Naive thymus-derived CD4-positive, alpha-beta T cell (primary cell): ENCODE measurements around the gene UBL3. TPM values are rescaled to one million over a fixed set of nuclear protein-coding genes. Genes with fewer than 3 reads are reported as not detected.
A peak's percentile ranks its signal among the peaks of the same experiment; 100 is the strongest.

ENCODE experiments used
- ATAC-seq: fragments of 150-1000 bp; cut with Tn5 transposase; 2 replicates; pipeline ENCODE4 v1.10.0; 2021; ENCODE audit warnings: mild to moderate bottlenecking, moderate library complexity
- CTCF ChIA-PET: fragments of 350-600 bp; sonication (Branson Sonifier 250); formaldehyde crosslinking; loops from one replicate; lab custom pipeline; 2021; ENCODE audit warnings: antibody characterized with exemption; lab: Charles Lee
- POLR2A ChIA-PET: fragments of 350-600 bp; sonication (Branson Sonifier 250); formaldehyde crosslinking; loops from one replicate; lab custom pipeline; 2021; ENCODE audit warnings: antibody characterized with exemption, inconsistent platforms; lab: Charles Lee
- DNase-seq, 9 donors: peaks; one replicate each; pipeline versions ENCODE4 v3.0.0 to v3.0.0-alpha.2; 2020 to 2022; ENCODE audit warnings: mixed read lengths in 1 of 9
- H3K27ac ChIP-seq: one replicate; pipeline ENCODE4 v1.7.0; 2013; ENCODE audit warnings: mild to moderate bottlenecking, low read depth, low read length, moderate library complexity
- H3K27me3 ChIP-seq, 2 donors: one replicate each; pipeline ENCODE4 v1.7.0; 2013; ENCODE audit warnings: low read length in 2 of 2, mild to moderate bottlenecking in 2 of 2, moderate library complexity in 2 of 2; ENCODE audit not compliant: control insufficient read depth in 2 of 2, insufficient read depth in 2 of 2
- H3K36me3 ChIP-seq, 3 experiments: 1 replicate in 2 of 3; 2 replicates in 1 of 3; pipeline ENCODE4 v1.7.0; 2013; ENCODE audit warnings: low read length in 3 of 3, mild to moderate bottlenecking in 3 of 3, moderate library complexity in 1 of 3; ENCODE audit not compliant: insufficient read depth in 3 of 3, control insufficient read depth in 2 of 3
- H3K4me1 ChIP-seq, 2 donors: one replicate each; pipeline ENCODE4 v1.7.0; 2013; ENCODE audit warnings: low read length in 2 of 2, mild to moderate bottlenecking in 2 of 2, moderate library complexity in 1 of 2; ENCODE audit not compliant: control insufficient read depth in 2 of 2, insufficient read depth in 2 of 2
- H3K4me3 ChIP-seq: 2 replicates; pipeline ENCODE4 v1.7.0; 2013; ENCODE audit warnings: mild to moderate bottlenecking, low read length
- H3K9me3 ChIP-seq, 3 experiments: 1 replicate in 2 of 3; 2 replicates in 1 of 3; pipeline ENCODE4 v1.7.0; 2013; ENCODE audit warnings: low read length in 3 of 3; ENCODE audit not compliant: control insufficient read depth in 2 of 3
- H3K27ac Mint-ChIP-seq, 9 donors: one replicate each; pipeline ENCODE4 v1.8.0; 2020 to 2022; ENCODE audit warnings: mixed read lengths in 9 of 9, mild to moderate bottlenecking in 8 of 9, moderate library complexity in 5 of 9, inconsistent platforms in 2 of 9
- H3K27me3 Mint-ChIP-seq, 5 donors: one replicate each; pipeline ENCODE4 v1.8.0; 2021 to 2022; ENCODE audit warnings: mixed read lengths in 5 of 5, mild to moderate bottlenecking in 1 of 5
- H3K36me3 Mint-ChIP-seq, 5 donors: one replicate each; pipeline ENCODE4 v1.8.0; 2020 to 2022; ENCODE audit warnings: mixed read lengths in 5 of 5, mild to moderate bottlenecking in 3 of 5, inconsistent platforms in 1 of 5
- H3K4me1 Mint-ChIP-seq, 7 donors: one replicate each; pipeline ENCODE4 v1.8.0; 2020 to 2022; ENCODE audit warnings: mixed read lengths in 7 of 7, mild to moderate bottlenecking in 3 of 7, inconsistent platforms in 1 of 7
- H3K4me3 Mint-ChIP-seq, 10 donors: one replicate each; pipeline ENCODE4 v1.8.0; 2020 to 2022; ENCODE audit warnings: mild to moderate bottlenecking in 10 of 10, mixed read lengths in 10 of 10, moderate library complexity in 6 of 10, inconsistent platforms in 2 of 10
- H3K9me3 Mint-ChIP-seq, 11 donors: one replicate each; pipeline ENCODE4 v1.8.0; 2020 to 2022; ENCODE audit warnings: mixed read lengths in 11 of 11, mild to moderate bottlenecking in 4 of 11, inconsistent platforms in 1 of 11, moderate library complexity in 1 of 11
- intact Hi-C, 2 donors: fragments of 100-400 bp; cut with micrococcal nuclease; formaldehyde crosslinking; loops; one replicate each; pipeline ENCODE4 v1.15.1; 2023
- polyA plus RNA-seq, 2 donors: library from polyadenylated mRNA; unstranded; fragments of 300-500 nt; fragmentation: Illumina TruSeq; gene quantifications; one replicate each; pipeline ENCODE4 v1.2.3, GENCODE V29; 2021
- total RNA-seq, 6 experiments: library from RNA in 5 of 6; stranded (reverse) in 5 of 6; gene quantifications; 1 replicate in 5 of 6; 2 replicates in 1 of 6; pipeline ENCODE4 v1.2.3 and lab custom pipeline; 2021 to 2026

UBL3 gene
- total and polyA plus RNA-seq, 7 experiments from 2014 or later: 12.7 to 34.5 (median 28.9) TPM

GRCh38 chr13:29748097-29748496 lies 102.3 kb downstream of the UBL3 start:
- H3K36me3 Mint-ChIP-seq: no peaks in the 10 kb centered on the region
- no peaks in the 10 kb centered on the region for H3K36me3 ChIP-seq
- H3K9me3 Mint-ChIP-seq: peaks cover 0 to 2% (median 0%) of the 10 kb centered on the region in 11 donors
- no peaks in the 10 kb centered on the region for H3K9me3 ChIP-seq
- no peak for ATAC-seq
- H3K27me3 ChIP-seq: no peaks in the 10 kb centered on the region
- DNase-seq: no peak
- H3K27ac Mint-ChIP-seq: no peak overlapping the region
- H3K4me1 ChIP-seq: no peaks in the 10 kb centered on the region
- no peak overlapping the region for H3K4me3 ChIP-seq
- no peak overlapping the region for H3K4me3 Mint-ChIP-seq
- no peak overlapping the region for H3K27ac ChIP-seq
- intact Hi-C loops: no loop called here
- peaks cover 16 to 33% (median 18%) of the 10 kb centered on the region in 5 donors for H3K27me3 Mint-ChIP-seq
- H3K4me1 Mint-ChIP-seq: no peaks in the 10 kb centered on the region
- POLR2A ChIA-PET: no interaction called here
- CTCF ChIA-PET: no interaction called here

GRCh38 chr13:29746148-29746677 lies 104.2 kb downstream of the UBL3 start:
- no peak for DNase-seq
- Mint-ChIP-seq H3K4me3 (no peak overlapping the region), H3K27me3 (peaks cover 12 to 33% (median 17%) of the 10 kb centered on the region in 5 donors), H3K36me3 (no peaks in the 10 kb centered on the region), H3K27ac (no peak overlapping the region), H3K4me1 (no peaks in the 10 kb centered on the region), H3K9me3 (peaks cover 0 to 2% (median 0%) of the 10 kb centered on the region in 11 donors)
- CTCF ChIA-PET: no interaction called here
- intact Hi-C loops: no loop called here
- no peak overlapping the region for H3K27ac ChIP-seq
- H3K4me1 ChIP-seq: no peaks in the 10 kb centered on the region
- H3K9me3 ChIP-seq: no peaks in the 10 kb centered on the region
- H3K27me3 ChIP-seq: no peaks in the 10 kb centered on the region
- no peak overlapping the region for H3K4me3 ChIP-seq
- H3K36me3 ChIP-seq: no peaks in the 10 kb centered on the region
- POLR2A ChIA-PET: no interaction called here
- no peak for ATAC-seq

GRCh38 chr13:29745704-29746103 lies 104.7 kb downstream of the UBL3 start:
- no peaks in the 10 kb centered on the region for H3K36me3 ChIP-seq
- H3K4me1 ChIP-seq: no peaks in the 10 kb centered on the region
- POLR2A ChIA-PET: no interaction called here
- H3K4me1 Mint-ChIP-seq: no peaks in the 10 kb centered on the region
- H3K36me3 Mint-ChIP-seq: no peaks in the 10 kb centered on the region
- no peak overlapping the region for H3K4me3 Mint-ChIP-seq
- CTCF ChIA-PET: no interaction called here
- DNase-seq: no peak
- no peak for ATAC-seq
- no peaks in the 10 kb centered on the region for H3K27me3 ChIP-seq
- intact Hi-C loops: no loop called here
- H3K27ac ChIP-seq: no peak overlapping the region
- peaks cover 0 to 2% (median 0%) of the 10 kb centered on the region in 11 donors for H3K9me3 Mint-ChIP-seq
- no peak overlapping the region for H3K4me3 ChIP-seq
- H3K9me3 ChIP-seq: no peaks in the 10 kb centered on the region
- H3K27me3 Mint-ChIP-seq: peaks cover 12 to 30% (median 17%) of the 10 kb centered on the region in 5 donors
- no peak overlapping the region for H3K27ac Mint-ChIP-seq

- POLR2A ChIA-PET: no interaction called here
- Histone ChIP-seq H3K4me1 (no peaks in the 10 kb centered on the region), H3K27me3 (no peaks in the 10 kb centered on the region), H3K4me3 (no peak overlapping the region), H3K36me3 (no peaks in the 10 kb centered on the region), H3K9me3 (no peaks in the 10 kb centered on the region), H3K27ac (no peak overlapping the region)
- Mint-ChIP-seq H3K36me3 (no peaks in the 10 kb centered on the region), H3K9me3 (peaks cover 0 to 2% (median 0%) of the 10 kb centered on the region in 11 donors), H3K27ac (no peak overlapping the region), H3K4me1 (no peaks in the 10 kb centered on the region), H3K4me3 (no peak overlapping the region), H3K27me3 (peaks cover 5 to 17% (median 13%) of the 10 kb centered on the region in 5 donors)
- CTCF ChIA-PET: no interaction called here
- DNase-seq (no peak), ATAC-seq (no peak)
- intact Hi-C loops: no loop called here
Measured at GRCh38 chr13:29743201-29743786, 107.1 kb downstream of the UBL3 start.

- DNase-seq (no peak), ATAC-seq (no peak)
- Mint-ChIP-seq H3K4me3 (no peak overlapping the region), H3K27ac (no peak overlapping the region), H3K9me3 (peaks cover 0 to 2% (median 0%) of the 10 kb centered on the region in 11 donors), H3K27me3 (peaks cover 5 to 19% (median 12%) of the 10 kb centered on the region in 5 donors), H3K4me1 (no peaks in the 10 kb centered on the region), H3K36me3 (no peaks in the 10 kb centered on the region)
- no peak overlapping the region for H3K4me3 ChIP-seq
- intact Hi-C loops: no loop called here
- H3K4me1 ChIP-seq: no peaks in the 10 kb centered on the region
- no peaks in the 10 kb centered on the region for H3K36me3 ChIP-seq
- POLR2A ChIA-PET: no interaction called here
- H3K27me3 ChIP-seq: peaks cover 0 to 4% of the 10 kb centered on the region in 2 donors
- H3K9me3 ChIP-seq: no peaks in the 10 kb centered on the region
- CTCF ChIA-PET: no interaction called here
- no peak overlapping the region for H3K27ac ChIP-seq
Measured at GRCh38 chr13:29740961-29741360, 109.5 kb downstream of the UBL3 start.

- H3K36me3 ChIP-seq: no peaks in the 10 kb centered on the region
- no peaks in the 10 kb centered on the region for H3K36me3 Mint-ChIP-seq
- H3K9me3 Mint-ChIP-seq: peaks cover 0 to 2% (median 0%) of the 10 kb centered on the region in 11 donors
Measured at GRCh38 chr13:29737061-29737460, 113.4 kb downstream of the UBL3 start.

GRCh38 chr13:29733147-29733611 lies 117.2 kb downstream of the UBL3 start:
- peaks cover 0 to 9% of the 10 kb centered on the region in 2 donors for H3K27me3 ChIP-seq
- H3K4me3 ChIP-seq: no peak overlapping the region
- Mint-ChIP-seq H3K4me3 (peak overlapping the region in 1 of 10 donors; percentile 5), H3K36me3 (peaks cover 0 to 4% (median 0%) of the 10 kb centered on the region in 5 donors), H3K27ac (no peak overlapping the region), H3K4me1 (peaks cover 0 to 12% (median 6%) of the 10 kb centered on the region in 7 donors), H3K9me3 (peaks cover 0 to 3% (median 0%) of the 10 kb centered on the region in 11 donors), H3K27me3 (peaks cover 47 to 57% (median 55%) of the 10 kb centered on the region in 5 donors)
- ChIA-PET POLR2A (no interaction called here), CTCF (no interaction called here)
- no peaks in the 10 kb centered on the region for H3K36me3 ChIP-seq
- no peaks in the 10 kb centered on the region for H3K9me3 ChIP-seq
- H3K27ac ChIP-seq: no peak overlapping the region
- no peak for DNase-seq
- intact Hi-C loops: no loop called here
- ATAC-seq: peak; percentile 22
- H3K4me1 ChIP-seq: no peaks in the 10 kb centered on the region

More at GRCh38 chr13:29737061-29737460, 113.4 kb downstream of the UBL3 start:
- Mint-ChIP-seq H3K4me1 (peaks cover 0 to 12% (median 6%) of the 10 kb centered on the region in 7 donors), H3K27ac (no peak overlapping the region), H3K27me3 (peaks cover 16 to 25% (median 17%) of the 10 kb centered on the region in 5 donors), H3K4me3 (no peak overlapping the region)
- CTCF ChIA-PET: no interaction called here
- intact Hi-C loops: no loop called here
- H3K9me3 ChIP-seq: no peaks in the 10 kb centered on the region
- POLR2A ChIA-PET: no interaction called here
- DNase-seq (no peak), ATAC-seq (no peak)
- no peaks in the 10 kb centered on the region for H3K4me1 ChIP-seq
- H3K4me3 ChIP-seq: no peak overlapping the region
- H3K27ac ChIP-seq: no peak overlapping the region
- H3K27me3 ChIP-seq: peaks cover 0 to 5% of the 10 kb centered on the region in 2 donors
